Body of pancreas (tissue), 4 donors: ENCODE results near the gene SLC9A5. TPM values are rescaled to one million over a fixed set of nuclear protein-coding genes. Genes with fewer than 3 reads are reported as not detected.

Experiments used
- ATAC-seq: fragments of 150-250 bp; one replicate; pipeline ENCODE4 v1.9.1; 2016
- DNase-seq, 4 donors: peaks; one replicate each; pipeline ENCODE4 v3.0.0-alpha.2; 2019
- H3K27ac ChIP-seq, 4 donors: fragments of 200-600 bp; sonication (generic); 1 replicate in 3 of 4; 2 replicates in 1 of 4; pipeline versions ENCODE4 v1.5.1 to v1.6.1; 2016 to 2019; ENCODE audit warnings: mild to moderate bottlenecking in 1 of 4, mixed read lengths in 1 of 4, moderate library complexity in 1 of 4
- H3K27me3 ChIP-seq, 2 donors: fragments of 200-600 bp; sonication (generic); one replicate each; pipeline ENCODE4 v1.6.0; 2016; ENCODE audit warnings: mild to moderate bottlenecking in 1 of 2
- H3K36me3 ChIP-seq, 2 donors: fragments of 200-600 bp; sonication (generic); replicated peaks in 1 of 2; 2 replicates each; pipeline ENCODE4 v1.5.1; 2016; ENCODE audit warnings: low read depth in 2 of 2; ENCODE audit not compliant: insufficient read depth in 1 of 2
- H3K4me1 ChIP-seq: fragments of 200-600 bp; sonication (generic); one replicate; pipeline ENCODE4 v1.6.0; 2016
- H3K4me3 ChIP-seq, 2 donors: fragments of 200-600 bp; sonication (generic); 1 replicate in 1 of 2; 2 replicates in 1 of 2; pipeline ENCODE4 v1.5.1; 2016 to 2019
- H3K9me3 ChIP-seq, 3 donors: fragments of 200-600 bp; sonication (generic); 1 replicate in 2 of 3; 2 replicates in 1 of 3; pipeline ENCODE4 v1.5.1; 2016
- POLR2A ChIP-seq, 3 donors: fragments of 450-650 bp; IDR thresholded peaks; one replicate each; pipeline ENCODE4 v1.6.1; 2016; ENCODE audit warnings: antibody characterized with exemption in 3 of 3, mild to moderate bottlenecking in 2 of 3
- WGBS, 2 donors: methylation state at CpG; one replicate each; pipeline ENCODE4 v1.1.5; 2017; 5-methylcytosine and 5-hydroxymethylcytosine counted together
- intact Hi-C: fragments of 100-400 bp; cut with DNase I; formaldehyde crosslinking; loops from one replicate; pipeline ENCODE4 v1.15.1; 2023
- total RNA-seq, 2 donors: library from RNA; depleted of rRNA; stranded (reverse); fragments of >200 nt; gene quantifications; one replicate each; pipeline ENCODE4 v1.1.0, GENCODE V29; 2016
- TF ChIP-seq, protein P1 (sequence below), 7 experiments: fragments of 450-650 bp in 4 of 7; fragments of 200-600 bp in 3 of 7; sonication (generic) in 3 of 7; IDR thresholded peaks; one replicate each; pipeline ENCODE4 v1.5.1; 2016 to 2019; ENCODE audit warnings: antibody characterized with exemption in 7 of 7

SLC9A5 gene
- total RNA-seq, 2 donors from 2014 or later: 0.26 to 0.33 TPM

- Histone ChIP-seq H3K4me3 (no peak overlapping the region), H3K27me3 (no peaks in the 10 kb centered on the region), H3K36me3 (no peaks in the 10 kb centered on the region), H3K27ac (no peak overlapping the region), H3K4me1 (no peaks in the 10 kb centered on the region), H3K9me3 (no peaks in the 10 kb centered on the region)
- DNase-seq (no peak), ATAC-seq (no peak)
- TF ChIP-seq POLR2A (IDR thresholded peaks at IDR 0.05): no peak
- TF ChIP-seq, protein P1, sequence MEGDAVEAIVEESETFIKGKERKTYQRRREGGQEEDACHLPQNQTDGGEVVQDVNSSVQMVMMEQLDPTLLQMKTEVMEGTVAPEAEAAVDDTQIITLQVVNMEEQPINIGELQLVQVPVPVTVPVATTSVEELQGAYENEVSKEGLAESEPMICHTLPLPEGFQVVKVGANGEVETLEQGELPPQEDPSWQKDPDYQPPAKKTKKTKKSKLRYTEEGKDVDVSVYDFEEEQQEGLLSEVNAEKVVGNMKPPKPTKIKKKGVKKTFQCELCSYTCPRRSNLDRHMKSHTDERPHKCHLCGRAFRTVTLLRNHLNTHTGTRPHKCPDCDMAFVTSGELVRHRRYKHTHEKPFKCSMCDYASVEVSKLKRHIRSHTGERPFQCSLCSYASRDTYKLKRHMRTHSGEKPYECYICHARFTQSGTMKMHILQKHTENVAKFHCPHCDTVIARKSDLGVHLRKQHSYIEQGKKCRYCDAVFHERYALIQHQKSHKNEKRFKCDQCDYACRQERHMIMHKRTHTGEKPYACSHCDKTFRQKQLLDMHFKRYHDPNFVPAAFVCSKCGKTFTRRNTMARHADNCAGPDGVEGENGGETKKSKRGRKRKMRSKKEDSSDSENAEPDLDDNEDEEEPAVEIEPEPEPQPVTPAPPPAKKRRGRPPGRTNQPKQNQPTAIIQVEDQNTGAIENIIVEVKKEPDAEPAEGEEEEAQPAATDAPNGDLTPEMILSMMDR (IDR thresholded peaks at IDR 0.05): no peak
- intact Hi-C loops: no loop called here
- 73% methylated on average over 7 of the region's 7 CpGs; no CpG with 5 or more reads in 1 of the 2 donors for WGBS, 2 donors
These were observed 53.3 kb downstream of the SLC9A5 start for GRCh38 chr16:67302076-67302475.

GRCh38 chr16:67302970-67303369 lies 54.2 kb downstream of the SLC9A5 start:
- WGBS, 2 donors: 68% methylated on average over 8 of the region's 8 CpGs; no CpG with 5 or more reads in 1 of the 2 donors

DNA sequence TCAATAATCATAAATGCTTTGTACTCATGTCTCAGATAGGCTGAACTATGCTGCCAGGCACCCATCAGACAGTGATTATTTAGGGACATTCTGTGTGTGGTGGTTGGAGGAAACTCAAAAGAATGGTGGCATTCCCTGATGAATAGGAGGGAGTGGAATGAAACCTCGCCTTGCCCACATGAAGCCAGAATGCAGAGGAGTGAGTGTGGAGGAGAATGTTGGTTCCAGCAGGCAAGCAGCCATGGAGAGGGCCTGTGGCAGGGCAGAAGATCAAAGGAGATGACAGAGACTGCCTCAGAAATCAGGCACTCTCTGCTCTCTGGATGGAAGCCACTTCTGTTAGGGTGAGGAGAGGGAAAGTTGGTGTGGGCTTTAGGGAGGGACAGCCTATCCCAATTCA lies 55.2 kb downstream of the SLC9A5 start:
- 83 to 93% methylated on average over 1 of the region's 1 CpG for WGBS, 2 donors
- TF ChIP-seq POLR2A (IDR thresholded peaks at IDR 0.05): no peak
- TF ChIP-seq, protein P1 (IDR thresholded peaks at IDR 0.05): no peak
- H3K36me3 ChIP-seq: no peaks in the 10 kb centered on the region
- H3K4me3 ChIP-seq: no peak overlapping the region
- H3K27me3 ChIP-seq: no peaks in the 10 kb centered on the region
- ATAC-seq: no peak
- intact Hi-C loops: no loop called here
- H3K27ac ChIP-seq: no peak overlapping the region
- no peak for DNase-seq
- no peaks in the 10 kb centered on the region for H3K4me1 ChIP-seq
- no peaks in the 10 kb centered on the region for H3K9me3 ChIP-seq

More at GRCh38 chr16:67302970-67303369, 54.2 kb downstream of the SLC9A5 start:
- Histone ChIP-seq H3K27me3 (no peaks in the 10 kb centered on the region), H3K27ac (no peak overlapping the region), H3K9me3 (no peaks in the 10 kb centered on the region), H3K36me3 (no peaks in the 10 kb centered on the region), H3K4me3 (no peak overlapping the region), H3K4me1 (no peaks in the 10 kb centered on the region)
- no peak for TF ChIP-seq POLR2A (IDR thresholded peaks at IDR 0.05)
- TF ChIP-seq, protein P1 (IDR thresholded peaks at IDR 0.05): no peak
- intact Hi-C loops: no loop called here
- no peak for DNase-seq
- no peak for ATAC-seq

- ATAC-seq (no peak), DNase-seq (no peak)
- TF ChIP-seq, protein P1 (IDR thresholded peaks at IDR 0.05): no peak
- no peak for TF ChIP-seq POLR2A (IDR thresholded peaks at IDR 0.05)
- no peaks in the 10 kb centered on the region for H3K36me3 ChIP-seq
- no peak overlapping the region for H3K27ac ChIP-seq
- WGBS, 2 donors: 77 to 88% methylated on average over 13 of the region's 13 CpGs
- intact Hi-C loops: no loop called here
- no peaks in the 10 kb centered on the region for H3K27me3 ChIP-seq
- no peaks in the 10 kb centered on the region for H3K4me1 ChIP-seq
- H3K4me3 ChIP-seq: no peak overlapping the region
- no peaks in the 10 kb centered on the region for H3K9me3 ChIP-seq
These were observed 56.7 kb downstream of the SLC9A5 start for GRCh38 chr16:67305216-67306071.

DNA sequence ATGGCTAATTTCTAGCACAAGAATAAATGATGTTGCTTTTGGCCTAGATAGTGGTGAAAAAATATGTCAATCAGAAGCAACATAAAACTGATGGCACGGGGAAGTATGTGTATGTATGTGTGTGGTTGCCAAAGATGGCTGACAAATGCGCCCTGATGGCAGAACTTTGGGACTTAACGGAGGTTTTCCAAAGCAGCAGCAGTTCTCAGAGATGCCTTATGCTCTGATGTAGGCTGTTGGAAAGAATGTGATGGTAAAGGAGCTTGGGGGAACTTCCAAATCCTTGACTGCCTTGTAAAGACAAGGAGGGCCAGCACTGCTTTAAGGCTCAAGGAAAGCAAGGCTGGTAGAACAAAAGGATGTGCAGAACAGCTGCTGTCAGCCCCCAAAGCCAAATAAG lies 61.8 kb downstream of the SLC9A5 start:
- TF ChIP-seq, protein P1 (IDR thresholded peaks at IDR 0.05): no peak
- no peak for TF ChIP-seq POLR2A (IDR thresholded peaks at IDR 0.05)
- H3K36me3 ChIP-seq: no peaks in the 10 kb centered on the region
- H3K27ac ChIP-seq: no peak overlapping the region
- no peaks in the 10 kb centered on the region for H3K9me3 ChIP-seq
- H3K27me3 ChIP-seq: no peaks in the 10 kb centered on the region
- intact Hi-C loops: no loop called here
- no peaks in the 10 kb centered on the region for H3K4me1 ChIP-seq
- ATAC-seq (no peak), DNase-seq (no peak)
- no peak overlapping the region for H3K4me3 ChIP-seq
- 84 to 89% methylated on average over 3 of the region's 3 CpGs for WGBS, 2 donors
